Panc1 (cell line): Measurements from ENCODE around the gene ENTPD1. TPM values are rescaled to one million over a fixed set of nuclear protein-coding genes. Genes with fewer than 3 reads are reported as not detected.

Source experiments
- ATAC-seq: fragments of 200-7000 bp; cut with Tn5 transposase; 2 replicates; pipeline ENCODE4 v1.9.1; 2020; ENCODE audit warnings: mild to moderate bottlenecking, moderate library complexity
- BruUV-seq: library from RNA; stranded (reverse); fragments of 400-500 nt; replicated peaks from 2 replicates; lab custom pipeline; 2021; lab: Mats Ljungman, UMichigan
- CTCF ChIA-PET: fragments of 300-600 bp; sonication (Branson Sonifier 250); formaldehyde crosslinking; loops from one replicate; lab custom pipeline; 2022; ENCODE audit warnings: antibody characterized with exemption; lab: Charles Lee
- POLR2A ChIA-PET: fragments of 300-600 bp; sonication (Branson Sonifier 250); formaldehyde crosslinking; loops from one replicate; lab custom pipeline; 2022; ENCODE audit warnings: antibody characterized with exemption; lab: Charles Lee
- DNase-seq: peaks from one replicate; pipeline ENCODE4 v3.0.0-alpha.2; 2010; ENCODE audit warnings: low read depth, low spot score
- H3K27ac ChIP-seq: 2 replicates; pipeline ENCODE4 v1.5.1; 2011; ENCODE audit warnings: mild to moderate bottlenecking, low read length, inconsistent platforms
- H3K27me3 ChIP-seq: fragments of 200-500 bp; sonication (Bioruptor generic); 2 replicates; pipeline ENCODE4 v1.6.0; 2014; ENCODE audit warnings: low read length, inconsistent platforms; ENCODE audit not compliant: control insufficient read depth, insufficient read depth
- H3K36me3 ChIP-seq: fragments of 200-500 bp; sonication (Bioruptor generic); 2 replicates; pipeline ENCODE4 v1.5.1; 2014; ENCODE audit warnings: inconsistent platforms, mild to moderate bottlenecking, low read length, moderate library complexity; ENCODE audit not compliant: control insufficient read depth, insufficient read depth
- H3K4me1 ChIP-seq: 2 replicates; pipeline ENCODE4 v1.5.1; 2011; ENCODE audit warnings: inconsistent platforms, mild to moderate bottlenecking, low read length, moderate library complexity; ENCODE audit not compliant: control insufficient read depth, insufficient read depth
- H3K4me3 ChIP-seq, 2 experiments: 2 replicates each; pipeline ENCODE4 v1.5.1; 2011 to 2012; ENCODE audit warnings: low read depth in 2 of 2, low read length in 2 of 2, mild to moderate bottlenecking in 2 of 2, inconsistent platforms in 1 of 2, moderate library complexity in 1 of 2
- H3K9me3 ChIP-seq: fragments of 200-500 bp; sonication (Bioruptor generic); 2 replicates; pipeline ENCODE4 v1.5.1; 2014; ENCODE audit warnings: low read depth, mild to moderate bottlenecking, inconsistent platforms, low read length, moderate library complexity; ENCODE audit not compliant: control insufficient read depth, insufficient read depth
- POLR2AphosphoS5 ChIP-seq: IDR thresholded peaks from 2 replicates; pipeline ENCODE4 v1.6.1; 2012; ENCODE audit warnings: mild to moderate bottlenecking, low read depth, low read length, moderate library complexity
- SIN3A ChIP-seq: IDR thresholded peaks from 2 replicates; pipeline ENCODE4 v1.6.1; 2012; ENCODE audit warnings: low read depth, mild to moderate bottlenecking, low read length, moderate library complexity, borderline replicate concordance; ENCODE audit not compliant: insufficient read depth
- TCF7L2 ChIP-seq: IDR thresholded peaks from 2 replicates; pipeline ENCODE4 v1.6.1; 2011; ENCODE audit warnings: mild to moderate bottlenecking, low read depth, low read length, inconsistent platforms
- in situ Hi-C: cut with HindIII; loops from 2 replicates; pipeline ENCODE4 v1.10.0; 2016; ENCODE audit warnings: low sequenced_read_pairs, low pct_unique_long_range_greater_than_20kb
- intact Hi-C: fragments of 100-400 bp; cut with micrococcal nuclease; formaldehyde crosslinking; loops from one replicate; pipeline ENCODE4 v1.10.0; 2022; ENCODE audit not compliant: unreplicated experiment
- total RNA-seq: library from RNA; stranded (reverse); gene quantifications from one replicate; pipeline ENCODE4 v1.2.1, GENCODE V29; 2021; ENCODE audit not compliant: unreplicated experiment
- TF ChIP-seq, protein P1 (sequence below), 2 experiments: IDR thresholded peaks; 2 replicates each; pipeline ENCODE4 v1.6.1; 2011 to 2012; ENCODE audit warnings: low read depth in 2 of 2, control low read depth in 1 of 2, low read length in 1 of 2, mild to moderate bottlenecking in 1 of 2, moderate library complexity in 1 of 2; ENCODE audit not compliant: insufficient read depth in 1 of 2
- TF ChIP-seq, protein P2 (sequence below): fragments of 450-650 bp; IDR thresholded peaks from 2 replicates; pipeline ENCODE4 v1.5.1; 2017; ENCODE audit warnings: mild to moderate bottlenecking

Gene ENTPD1
- total RNA-seq, 1 experiment from 2014 or later: 0.31 TPM

DNA sequence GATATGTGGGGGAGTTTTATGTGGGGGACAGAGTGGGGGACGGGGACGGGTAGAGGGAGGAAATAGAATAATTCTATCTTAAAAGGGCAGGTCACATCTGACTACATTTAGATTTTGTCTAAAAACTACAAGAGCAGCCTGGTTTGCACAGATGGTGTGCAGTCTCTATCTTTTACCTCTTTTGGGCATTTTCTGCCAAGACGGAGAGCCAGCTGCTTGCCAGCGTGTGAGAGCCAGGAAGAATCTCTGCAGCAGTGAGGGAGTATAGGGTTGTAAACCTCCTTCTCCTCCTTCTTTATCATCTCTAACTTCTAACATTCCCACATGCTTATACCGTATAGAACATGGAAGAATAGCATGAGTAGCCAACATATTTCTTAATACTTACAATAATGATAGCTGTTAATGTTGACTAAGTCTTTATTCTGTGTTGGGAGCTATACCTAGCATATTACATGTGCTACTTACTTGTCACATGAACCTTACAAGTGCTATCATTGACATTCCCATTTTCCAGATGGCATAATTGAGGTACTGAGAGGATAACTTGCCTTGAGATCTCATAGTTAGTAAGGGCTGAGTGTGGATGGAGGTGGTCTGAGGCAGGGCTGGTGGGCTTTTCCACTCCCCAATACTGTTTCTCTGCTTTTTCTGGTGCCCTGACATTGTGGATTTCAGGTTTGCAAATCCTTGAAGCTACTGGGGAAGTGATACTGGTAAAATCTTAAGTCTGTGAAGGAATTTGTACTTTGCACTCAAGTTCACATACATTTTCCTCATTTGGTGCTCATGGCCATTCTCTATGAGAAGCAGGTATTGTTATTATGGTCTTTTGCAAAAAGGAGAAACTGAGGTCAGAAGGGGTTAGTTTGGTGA lies 1.1 kb downstream of the ENTPD1 start:
- Histone ChIP-seq H3K27ac (no peak overlapping the region), H3K9me3 (no peaks in the 10 kb centered on the region), H3K4me3 (no peak overlapping the region), H3K36me3 (no peaks in the 10 kb centered on the region), H3K27me3 (peaks cover 12% of the 10 kb centered on the region), H3K4me1 (no peaks in the 10 kb centered on the region)
- TF ChIP-seq, protein P1, sequence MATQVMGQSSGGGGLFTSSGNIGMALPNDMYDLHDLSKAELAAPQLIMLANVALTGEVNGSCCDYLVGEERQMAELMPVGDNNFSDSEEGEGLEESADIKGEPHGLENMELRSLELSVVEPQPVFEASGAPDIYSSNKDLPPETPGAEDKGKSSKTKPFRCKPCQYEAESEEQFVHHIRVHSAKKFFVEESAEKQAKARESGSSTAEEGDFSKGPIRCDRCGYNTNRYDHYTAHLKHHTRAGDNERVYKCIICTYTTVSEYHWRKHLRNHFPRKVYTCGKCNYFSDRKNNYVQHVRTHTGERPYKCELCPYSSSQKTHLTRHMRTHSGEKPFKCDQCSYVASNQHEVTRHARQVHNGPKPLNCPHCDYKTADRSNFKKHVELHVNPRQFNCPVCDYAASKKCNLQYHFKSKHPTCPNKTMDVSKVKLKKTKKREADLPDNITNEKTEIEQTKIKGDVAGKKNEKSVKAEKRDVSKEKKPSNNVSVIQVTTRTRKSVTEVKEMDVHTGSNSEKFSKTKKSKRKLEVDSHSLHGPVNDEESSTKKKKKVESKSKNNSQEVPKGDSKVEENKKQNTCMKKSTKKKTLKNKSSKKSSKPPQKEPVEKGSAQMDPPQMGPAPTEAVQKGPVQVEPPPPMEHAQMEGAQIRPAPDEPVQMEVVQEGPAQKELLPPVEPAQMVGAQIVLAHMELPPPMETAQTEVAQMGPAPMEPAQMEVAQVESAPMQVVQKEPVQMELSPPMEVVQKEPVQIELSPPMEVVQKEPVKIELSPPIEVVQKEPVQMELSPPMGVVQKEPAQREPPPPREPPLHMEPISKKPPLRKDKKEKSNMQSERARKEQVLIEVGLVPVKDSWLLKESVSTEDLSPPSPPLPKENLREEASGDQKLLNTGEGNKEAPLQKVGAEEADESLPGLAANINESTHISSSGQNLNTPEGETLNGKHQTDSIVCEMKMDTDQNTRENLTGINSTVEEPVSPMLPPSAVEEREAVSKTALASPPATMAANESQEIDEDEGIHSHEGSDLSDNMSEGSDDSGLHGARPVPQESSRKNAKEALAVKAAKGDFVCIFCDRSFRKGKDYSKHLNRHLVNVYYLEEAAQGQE (IDR thresholded peaks at IDR 0.05; ENCODE audit: insufficient read depth in 1 of 2, low read depth in 2 of 2, low read length in 1 of 2): no peak
- TF ChIP-seq POLR2AphosphoS5 (no peak), SIN3A (no peak), TCF7L2 (no peak)
- TF ChIP-seq, protein P2, sequence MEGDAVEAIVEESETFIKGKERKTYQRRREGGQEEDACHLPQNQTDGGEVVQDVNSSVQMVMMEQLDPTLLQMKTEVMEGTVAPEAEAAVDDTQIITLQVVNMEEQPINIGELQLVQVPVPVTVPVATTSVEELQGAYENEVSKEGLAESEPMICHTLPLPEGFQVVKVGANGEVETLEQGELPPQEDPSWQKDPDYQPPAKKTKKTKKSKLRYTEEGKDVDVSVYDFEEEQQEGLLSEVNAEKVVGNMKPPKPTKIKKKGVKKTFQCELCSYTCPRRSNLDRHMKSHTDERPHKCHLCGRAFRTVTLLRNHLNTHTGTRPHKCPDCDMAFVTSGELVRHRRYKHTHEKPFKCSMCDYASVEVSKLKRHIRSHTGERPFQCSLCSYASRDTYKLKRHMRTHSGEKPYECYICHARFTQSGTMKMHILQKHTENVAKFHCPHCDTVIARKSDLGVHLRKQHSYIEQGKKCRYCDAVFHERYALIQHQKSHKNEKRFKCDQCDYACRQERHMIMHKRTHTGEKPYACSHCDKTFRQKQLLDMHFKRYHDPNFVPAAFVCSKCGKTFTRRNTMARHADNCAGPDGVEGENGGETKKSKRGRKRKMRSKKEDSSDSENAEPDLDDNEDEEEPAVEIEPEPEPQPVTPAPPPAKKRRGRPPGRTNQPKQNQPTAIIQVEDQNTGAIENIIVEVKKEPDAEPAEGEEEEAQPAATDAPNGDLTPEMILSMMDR: no peak
- BruUV-seq: no TSS peak
- intact Hi-C loops: no loop called here
- ChIA-PET POLR2A (no interaction called here), CTCF (no interaction called here)
- ATAC-seq (no peak), DNase-seq (no peak)
- in situ Hi-C loops: no loop called here

DNA sequence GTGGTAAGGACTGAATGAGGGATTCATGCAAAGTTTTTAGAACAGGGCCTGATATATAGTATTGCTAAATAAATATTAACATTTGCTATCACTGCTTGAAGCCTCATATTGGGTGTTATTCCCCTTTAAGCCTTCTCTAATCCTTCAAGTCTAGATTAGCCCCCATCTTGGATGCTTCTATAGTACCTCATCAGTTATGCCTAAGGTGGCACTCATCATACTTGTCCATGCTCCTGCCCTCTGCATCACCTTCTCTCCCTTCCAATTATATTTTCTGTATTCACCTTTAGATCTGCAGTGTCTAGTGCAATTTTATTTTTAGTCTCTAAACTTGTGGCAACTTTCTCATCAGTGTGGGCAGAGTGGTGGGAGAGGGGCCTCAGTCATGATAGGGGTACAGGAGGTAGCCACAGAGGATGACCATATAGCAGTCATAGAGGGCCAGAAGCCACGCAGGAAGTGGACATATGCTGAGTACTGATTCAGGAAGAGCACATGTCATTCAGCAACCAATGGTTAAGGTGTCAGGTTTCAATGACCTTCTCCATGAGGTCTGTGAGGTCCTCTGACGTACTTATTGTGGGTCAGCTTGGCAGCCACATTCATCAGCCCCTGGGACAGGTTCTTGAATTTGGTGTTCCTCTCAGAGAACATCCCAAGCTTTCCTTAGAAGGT lies 2.5 kb downstream of the ENTPD1 start:
- in situ Hi-C loops: no loop called here
- ATAC-seq: no peak
- no peak for DNase-seq
- Histone ChIP-seq H3K27ac (no peak overlapping the region), H3K4me3 (no peak overlapping the region), H3K4me1 (no peaks in the 10 kb centered on the region), H3K9me3 (no peaks in the 10 kb centered on the region; the same call in 1 of the 2 replicates), H3K27me3 (peaks cover 12% of the 10 kb centered on the region), H3K36me3 (no peaks in the 10 kb centered on the region)
- no TSS peak for BruUV-seq
- intact Hi-C loops: no loop called here
- POLR2A ChIA-PET: no interaction called here
- CTCF ChIA-PET: no interaction called here
- no peak for TF ChIP-seq TCF7L2
- TF ChIP-seq, protein P1 (IDR thresholded peaks at IDR 0.05; ENCODE audit: insufficient read depth in 1 of 2, low read depth in 2 of 2, low read length in 1 of 2): no peak
